Mucosa of descending colon (tissue), 3 donors: Measurements from ENCODE around the gene TRIM41. TPM values are rescaled to one million over a fixed set of nuclear protein-coding genes. Genes with fewer than 3 reads are reported as not detected.
A peak's percentile ranks its signal among the peaks of the same experiment; 100 is the strongest.

Experiments
- ATAC-seq: fragments of 200-7000 bp; cut with Tn5 transposase; one replicate; pipeline ENCODE4 v1.9.1; 2020; ENCODE audit warnings: mild to moderate bottlenecking, moderate library complexity
- DNase-seq, 3 donors: peaks; one replicate each; pipeline ENCODE4 v3.0.0-alpha.2; 2020
- H3K36me3 ChIP-seq: fragments of 200-600 bp; one replicate; pipeline ENCODE4 v1.8.0; 2021; ENCODE audit warnings: low read depth, mild to moderate bottlenecking
- H3K4me1 ChIP-seq: fragments of 200-600 bp; one replicate; pipeline ENCODE4 v1.8.0; 2021; ENCODE audit warnings: low read depth, mild to moderate bottlenecking
- H3K4me3 ChIP-seq: fragments of 200-600 bp; one replicate; pipeline ENCODE4 v1.8.0; 2021; ENCODE audit warnings: mild to moderate bottlenecking
- H3K9me3 ChIP-seq: fragments of 200-600 bp; one replicate; pipeline ENCODE4 v1.8.0; 2021; ENCODE audit warnings: mild to moderate bottlenecking
- intact Hi-C, 2 donors: fragments of 100-400 bp; cut with DNase I in 1 of 2; cut with micrococcal nuclease in 1 of 2; formaldehyde crosslinking; loops; one replicate each; pipeline versions ENCODE4 v1.11.0 to v1.11.1; 2022; cut with DNase I, micrococcal nuclease
- total RNA-seq, 3 donors: library from RNA; stranded (reverse); fragmentation: NEBNext Ultra II Directional in 2 of 3; extraction: Animal tissue kit (Norgen Biotek cat#: 25700) in 2 of 3; gene quantifications; one replicate each; pipeline versions ENCODE4 v1.2.1 to v1.2.4, GENCODE V29; 2021 to 2023
- TF ChIP-seq, protein P1 (sequence below): fragments of 200-600 bp; IDR thresholded peaks from one replicate; pipeline ENCODE4 v1.8.0; 2022; ENCODE audit warnings: antibody characterized with exemption, mild to moderate bottlenecking
- donor health status: DM: no; HTN: no; CAD: no; lungs with moderate emphysema.
- donor health status: DM: no; HTN: no; CAD: no.
- donor health status: DM: no; HTN: yes; CAD: no.

The TRIM41 gene
- total RNA-seq, 3 donors from 2014 or later: 25.6 to 34.0 (median 27.6) TPM

DNA sequence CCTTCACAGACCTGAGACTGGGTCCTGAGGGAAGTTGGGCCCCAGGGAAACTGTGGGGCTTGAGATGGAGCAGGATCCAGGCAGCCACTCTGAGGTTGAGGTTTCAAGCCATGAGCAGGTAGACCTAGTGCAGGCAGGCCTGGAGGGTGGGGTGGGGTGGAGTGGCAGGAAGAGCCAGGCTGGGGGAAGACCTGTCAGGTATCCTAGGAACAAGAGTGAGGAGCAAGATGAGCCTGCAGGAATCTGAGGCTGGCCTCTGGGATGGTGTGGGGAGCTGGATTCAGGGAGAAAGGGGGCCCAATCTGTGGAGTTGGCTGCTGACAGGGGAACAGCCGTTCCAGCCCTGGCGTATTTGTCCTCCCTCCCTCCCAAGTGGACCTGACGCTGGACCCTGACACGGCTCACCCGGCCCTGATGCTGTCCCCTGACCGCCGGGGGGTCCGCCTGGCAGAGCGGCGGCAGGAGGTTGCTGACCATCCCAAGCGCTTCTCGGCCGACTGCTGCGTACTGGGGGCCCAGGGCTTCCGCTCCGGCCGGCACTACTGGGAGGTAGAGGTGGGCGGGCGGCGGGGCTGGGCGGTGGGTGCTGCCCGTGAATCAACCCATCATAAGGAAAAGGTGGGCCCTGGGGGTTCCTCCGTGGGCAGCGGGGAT lies 10.8 kb downstream of the TRIM41 start:
- DNase-seq: no peak
- TF ChIP-seq, protein P1, sequence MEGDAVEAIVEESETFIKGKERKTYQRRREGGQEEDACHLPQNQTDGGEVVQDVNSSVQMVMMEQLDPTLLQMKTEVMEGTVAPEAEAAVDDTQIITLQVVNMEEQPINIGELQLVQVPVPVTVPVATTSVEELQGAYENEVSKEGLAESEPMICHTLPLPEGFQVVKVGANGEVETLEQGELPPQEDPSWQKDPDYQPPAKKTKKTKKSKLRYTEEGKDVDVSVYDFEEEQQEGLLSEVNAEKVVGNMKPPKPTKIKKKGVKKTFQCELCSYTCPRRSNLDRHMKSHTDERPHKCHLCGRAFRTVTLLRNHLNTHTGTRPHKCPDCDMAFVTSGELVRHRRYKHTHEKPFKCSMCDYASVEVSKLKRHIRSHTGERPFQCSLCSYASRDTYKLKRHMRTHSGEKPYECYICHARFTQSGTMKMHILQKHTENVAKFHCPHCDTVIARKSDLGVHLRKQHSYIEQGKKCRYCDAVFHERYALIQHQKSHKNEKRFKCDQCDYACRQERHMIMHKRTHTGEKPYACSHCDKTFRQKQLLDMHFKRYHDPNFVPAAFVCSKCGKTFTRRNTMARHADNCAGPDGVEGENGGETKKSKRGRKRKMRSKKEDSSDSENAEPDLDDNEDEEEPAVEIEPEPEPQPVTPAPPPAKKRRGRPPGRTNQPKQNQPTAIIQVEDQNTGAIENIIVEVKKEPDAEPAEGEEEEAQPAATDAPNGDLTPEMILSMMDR: no peak
- Histone ChIP-seq H3K36me3 (peaks cover 11% of the 10 kb centered on the region), H3K4me3 (no peak overlapping the region), H3K4me1 (no peaks in the 10 kb centered on the region), H3K9me3 (no peaks in the 10 kb centered on the region)
- ATAC-seq: peak; percentile 14
- intact Hi-C loops: no loop called here

DNA sequence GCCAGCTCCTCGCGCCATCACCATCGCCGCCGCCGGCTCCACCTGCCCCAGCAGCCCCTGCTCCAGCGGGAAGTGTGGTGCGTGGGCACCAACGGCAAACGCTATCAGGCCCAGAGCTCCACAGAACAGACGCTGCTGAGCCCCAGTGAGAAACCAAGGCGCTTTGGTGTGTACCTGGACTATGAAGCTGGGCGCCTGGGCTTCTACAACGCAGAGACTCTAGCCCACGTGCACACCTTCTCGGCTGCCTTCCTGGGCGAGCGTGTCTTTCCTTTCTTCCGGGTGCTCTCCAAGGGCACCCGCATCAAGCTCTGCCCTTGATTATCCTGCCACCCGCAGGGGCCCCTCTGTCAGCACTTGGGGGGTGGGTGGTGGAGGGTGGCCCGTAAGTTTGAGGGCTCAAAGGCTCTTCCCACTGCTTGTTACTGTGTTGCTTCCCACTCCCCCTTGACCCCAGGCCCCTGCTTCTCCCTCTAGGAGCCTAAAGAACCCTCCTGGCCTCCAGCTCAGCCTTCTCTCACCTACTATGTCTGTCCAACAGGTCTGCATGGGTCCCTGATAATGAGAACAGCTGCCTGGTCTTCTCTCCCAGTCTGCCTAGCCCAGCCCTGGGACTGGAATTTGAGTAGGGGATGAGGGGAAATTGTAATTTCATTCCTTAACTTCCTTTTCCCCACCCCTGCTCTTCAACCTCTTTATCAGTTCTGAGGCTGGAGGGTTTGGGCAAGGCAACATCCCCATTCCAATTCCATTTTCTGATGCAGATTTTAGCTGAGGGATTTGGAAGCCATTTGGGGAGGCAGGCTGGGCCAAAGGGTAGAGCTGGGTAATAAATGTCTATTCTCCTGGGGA lies 11.6 kb downstream of the TRIM41 start:
- Histone ChIP-seq H3K36me3 (peaks cover 15% of the 10 kb centered on the region), H3K9me3 (no peaks in the 10 kb centered on the region), H3K4me1 (no peaks in the 10 kb centered on the region), H3K4me3 (no peak overlapping the region)
- ATAC-seq (peak; percentile 24), DNase-seq (no peak)
- TF ChIP-seq, protein P1: no peak
- intact Hi-C loops: no loop called here

DNA sequence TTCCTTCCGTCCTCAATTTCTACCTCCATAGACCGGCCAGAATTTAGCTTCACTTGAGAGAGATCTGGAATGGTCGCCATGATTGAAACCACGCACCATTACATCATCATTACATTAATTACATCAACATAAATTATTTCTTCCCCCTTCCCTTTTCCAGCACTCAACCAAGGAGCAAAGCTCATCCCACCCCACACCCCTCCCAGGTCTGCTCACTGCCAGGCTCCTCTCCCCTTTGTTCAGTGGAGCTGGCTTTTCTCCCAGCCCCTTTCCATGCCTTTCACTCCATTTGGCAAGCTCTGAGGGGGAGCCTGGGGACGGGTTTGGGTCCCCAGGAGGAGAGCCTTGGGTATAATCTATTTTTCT lies 12.2 kb downstream of the TRIM41 start:
- H3K4me3 ChIP-seq: no peak overlapping the region
- TF ChIP-seq, protein P1: no peak
- intact Hi-C loops: no loop called here
- peak; percentile 8 for ATAC-seq
- H3K4me1 ChIP-seq: no peaks in the 10 kb centered on the region
- no peaks in the 10 kb centered on the region for H3K9me3 ChIP-seq
- H3K36me3 ChIP-seq: peaks cover 15% of the 10 kb centered on the region
- no peak for DNase-seq

DNA sequence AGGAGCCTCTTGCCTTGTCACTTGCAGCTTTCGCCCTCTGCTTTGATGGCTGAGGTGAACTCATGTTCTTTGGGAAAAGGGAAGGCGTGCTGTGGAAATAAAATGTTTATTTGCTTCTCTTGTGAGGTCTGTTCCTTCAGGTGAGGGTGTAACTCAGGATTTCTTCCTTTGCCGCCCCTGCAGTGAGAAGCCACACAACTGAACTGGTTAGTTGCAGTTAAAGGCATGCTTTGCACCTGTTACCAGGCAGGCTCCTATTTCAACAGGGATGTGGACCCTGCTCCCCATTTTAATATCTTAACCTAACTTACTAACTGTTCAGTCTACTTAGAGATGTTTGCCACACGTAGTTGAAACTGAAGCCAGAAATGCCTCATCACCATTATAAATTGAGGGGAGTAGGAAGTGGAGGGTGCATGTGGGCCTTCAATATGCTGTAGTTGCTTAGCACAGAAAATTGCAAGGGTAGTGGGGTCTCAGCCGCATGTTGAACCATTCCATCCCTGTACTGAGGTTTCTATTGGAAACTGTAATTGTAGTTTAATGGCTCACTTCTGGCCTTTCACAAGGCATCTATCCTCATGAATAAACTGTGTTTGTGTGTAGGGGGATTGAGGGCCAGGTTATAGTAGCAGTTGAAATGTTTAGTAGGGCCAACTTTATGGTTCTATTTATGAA lies 12.7 kb downstream of the TRIM41 start:
- intact Hi-C loops: no loop called here
- no peaks in the 10 kb centered on the region for H3K9me3 ChIP-seq
- TF ChIP-seq, protein P1: no peak
- DNase-seq: no peak
- no peak overlapping the region for H3K4me3 ChIP-seq
- H3K36me3 ChIP-seq: peaks cover 15% of the 10 kb centered on the region
- H3K4me1 ChIP-seq: no peaks in the 10 kb centered on the region
- ATAC-seq: no peak

DNA sequence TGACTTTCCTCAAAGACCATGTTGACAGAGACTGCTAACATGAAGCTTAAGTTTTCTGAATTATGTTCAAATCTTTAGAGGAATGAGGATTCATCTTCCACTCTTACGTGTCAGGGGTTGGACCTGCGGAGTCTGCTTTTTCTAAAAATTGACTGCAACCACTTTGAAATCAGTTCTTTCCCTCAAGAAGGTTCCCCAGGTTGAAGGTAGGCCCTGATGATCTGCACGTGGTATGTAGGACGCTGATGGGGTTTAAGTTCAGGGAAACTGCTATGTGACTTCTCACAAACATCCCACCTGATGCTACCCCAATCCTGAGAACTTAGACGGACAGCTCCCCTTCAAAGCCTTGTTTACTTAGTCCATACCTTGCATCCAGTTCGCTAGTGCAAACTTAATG lies 13.4 kb downstream of the TRIM41 start:
- no peak overlapping the region for H3K4me3 ChIP-seq
- H3K4me1 ChIP-seq: no peaks in the 10 kb centered on the region
- DNase-seq (no peak), ATAC-seq (no peak)
- peaks cover 15% of the 10 kb centered on the region for H3K36me3 ChIP-seq
- intact Hi-C loops: no loop called here
- no peaks in the 10 kb centered on the region for H3K9me3 ChIP-seq
- TF ChIP-seq, protein P1: no peak
